HG03558 (cell line): Measurements from ENCODE around the gene MPC2.
"Not testable (repeated sequence)": the region's sequence is repeated elsewhere in the genome, so short reads cannot be mapped to it uniquely, and the experiment has no call there.

ENCODE experiments used
- ATAC-seq: cut with Tn5 transposase; IDR thresholded peaks from one replicate; pipeline ENCODE4 v1.9.1; 2021; ENCODE audit warnings: moderate number of reproducible peaks; ENCODE audit not compliant: unreplicated experiment; ENCODE audit errors: extremely low read depth

MPC2 gene

DNA sequence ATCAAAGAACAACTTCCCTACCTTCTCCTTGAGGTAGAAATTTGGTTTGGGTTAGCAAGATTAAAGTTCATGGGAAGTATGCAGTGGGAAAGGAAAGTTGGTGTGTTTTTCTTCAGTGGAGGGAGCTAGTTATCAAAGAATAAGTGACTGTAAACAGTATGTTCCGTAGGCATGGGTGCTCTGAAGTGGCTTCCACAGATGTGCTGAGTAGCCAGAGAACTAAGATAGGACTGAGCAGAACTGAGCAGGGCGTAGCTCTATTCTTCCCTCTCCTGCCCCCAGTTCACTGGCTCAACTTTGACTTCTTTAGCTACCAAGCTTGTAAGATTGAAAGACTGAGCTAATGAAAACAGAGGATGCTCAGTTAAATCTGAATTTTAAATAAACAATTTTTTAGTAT, 26.3 kb downstream of the MPC2 start:
- no peak for ATAC-seq

DNA sequence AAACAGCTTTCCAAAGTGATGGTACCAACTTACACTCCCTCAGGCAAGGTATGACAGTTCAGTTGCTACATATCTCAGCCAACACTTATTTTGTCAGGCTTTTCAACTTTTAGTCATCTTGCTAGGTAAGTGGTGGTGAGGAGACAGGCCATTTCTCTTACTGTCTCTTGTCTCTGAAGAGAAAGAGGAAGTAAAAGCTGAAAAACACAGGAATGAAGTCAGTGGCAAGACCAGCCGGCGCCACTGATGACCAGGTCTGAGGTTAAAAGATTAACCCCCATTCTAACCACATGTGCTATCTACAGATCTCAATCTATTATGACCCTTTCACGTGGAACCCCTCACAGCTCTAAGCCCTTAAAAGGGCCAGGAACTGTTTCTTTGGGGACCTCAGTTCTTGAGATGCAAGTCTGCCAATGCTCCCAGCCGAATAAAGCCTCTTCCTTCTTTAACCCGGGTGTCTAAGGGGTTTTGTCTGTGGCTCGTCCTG, 27.1 kb downstream of the MPC2 start:
- ATAC-seq: no peak

DNA sequence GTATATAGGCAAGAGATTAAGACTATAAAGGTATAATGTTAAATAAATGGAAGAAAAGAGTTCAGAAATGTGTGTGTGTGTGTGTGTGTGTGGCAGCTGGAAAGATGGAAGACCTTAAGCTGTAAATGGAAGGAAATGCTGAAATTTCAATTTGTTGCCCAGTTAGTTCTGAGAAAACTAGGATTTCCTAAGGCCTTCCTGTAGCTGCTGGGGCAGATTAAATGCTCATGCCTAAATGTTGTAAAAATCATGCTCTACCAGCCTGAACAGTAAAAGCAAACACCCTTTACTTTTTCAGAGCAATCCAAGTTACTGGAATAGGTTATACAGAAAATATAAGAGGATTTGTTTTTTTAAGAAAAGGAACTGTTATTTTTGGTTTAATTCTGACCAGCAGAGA, 31.2 kb downstream of the MPC2 start:
- no peak for ATAC-seq

DNA sequence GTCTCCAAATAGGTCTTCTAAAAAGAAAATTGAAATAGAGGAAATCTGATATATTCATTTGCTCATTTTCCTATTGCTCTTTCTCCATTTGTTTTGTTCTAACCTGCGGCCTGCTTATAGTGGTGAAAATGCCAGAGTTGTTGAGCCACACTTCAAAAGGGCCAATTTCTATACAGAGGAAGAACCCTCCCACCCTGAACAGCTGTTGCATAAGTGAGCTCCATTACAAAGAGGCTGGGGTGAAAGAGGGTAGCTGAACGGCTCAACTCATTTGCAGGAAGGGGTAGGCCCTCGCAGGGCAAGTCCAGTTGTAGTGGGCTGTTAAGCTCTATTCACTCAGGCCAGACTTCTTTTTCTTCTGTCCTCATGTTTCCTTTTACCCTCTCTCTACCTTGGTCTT, 31.7 kb downstream of the MPC2 start:
- ATAC-seq: no peak

DNA sequence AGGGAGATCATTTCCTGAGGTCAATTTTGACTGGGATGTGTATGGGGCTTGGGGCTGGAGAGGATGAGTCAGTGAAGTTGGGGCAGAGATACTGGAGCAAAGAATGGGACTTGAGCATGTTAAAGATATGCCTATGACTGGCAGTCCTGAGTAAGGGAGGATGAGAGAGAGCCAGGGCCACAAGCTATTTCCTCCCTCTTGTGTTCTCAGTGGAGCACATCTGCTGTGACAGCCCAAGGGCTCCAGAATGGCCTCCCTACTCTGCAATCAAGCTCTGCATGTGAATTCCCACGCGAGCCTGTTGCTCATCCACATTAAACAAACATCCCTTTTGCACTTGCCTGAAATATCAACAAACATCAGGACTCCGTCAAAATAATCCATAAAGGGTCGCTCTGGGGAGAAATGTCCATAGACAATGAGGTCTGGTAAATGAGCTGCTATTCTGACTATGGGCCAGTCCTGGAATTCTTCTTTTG, 32.2 kb downstream of the MPC2 start:
- no peak for ATAC-seq

DNA sequence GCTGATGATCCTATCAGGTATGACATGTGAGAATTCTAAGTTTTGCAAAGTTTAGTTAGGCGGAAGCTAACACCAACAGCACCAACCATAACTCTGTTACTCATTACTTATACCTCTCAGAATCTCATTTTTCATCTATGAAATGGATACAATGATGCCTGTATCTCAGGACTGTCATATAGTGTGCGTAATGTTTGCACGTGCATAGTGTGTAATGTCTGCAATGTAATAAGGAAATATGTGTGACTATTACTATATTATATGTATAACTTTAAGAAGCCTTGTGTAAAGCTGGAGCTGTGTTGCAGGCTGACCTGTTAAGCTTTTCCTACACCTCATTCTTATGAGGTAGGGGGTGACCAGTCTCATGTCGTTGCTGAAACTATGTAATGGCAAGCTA, 36.0 kb downstream of the MPC2 start:
- no peak for ATAC-seq

DNA sequence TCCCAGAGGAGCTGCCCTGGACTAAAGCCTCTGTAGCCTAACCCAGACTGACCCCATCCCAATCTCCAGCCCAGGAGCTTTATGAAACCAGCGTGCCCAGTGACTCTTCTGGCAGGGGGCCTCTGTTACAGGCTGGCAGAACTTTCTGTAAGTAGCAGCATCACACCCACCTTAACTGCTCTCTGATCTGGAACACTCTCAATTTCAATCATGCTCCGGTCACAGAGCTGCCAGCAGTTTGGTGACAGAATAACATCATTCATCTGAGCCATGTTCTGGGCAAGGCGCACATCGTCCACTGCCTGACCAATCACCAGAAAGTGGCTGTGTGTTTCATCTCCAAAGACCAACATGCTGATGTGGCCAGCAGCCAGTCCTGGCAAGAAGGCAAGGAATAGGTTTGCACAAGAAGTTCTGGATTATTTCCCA, 37.6 kb downstream of the MPC2 start:
- ATAC-seq: no peak

DNA sequence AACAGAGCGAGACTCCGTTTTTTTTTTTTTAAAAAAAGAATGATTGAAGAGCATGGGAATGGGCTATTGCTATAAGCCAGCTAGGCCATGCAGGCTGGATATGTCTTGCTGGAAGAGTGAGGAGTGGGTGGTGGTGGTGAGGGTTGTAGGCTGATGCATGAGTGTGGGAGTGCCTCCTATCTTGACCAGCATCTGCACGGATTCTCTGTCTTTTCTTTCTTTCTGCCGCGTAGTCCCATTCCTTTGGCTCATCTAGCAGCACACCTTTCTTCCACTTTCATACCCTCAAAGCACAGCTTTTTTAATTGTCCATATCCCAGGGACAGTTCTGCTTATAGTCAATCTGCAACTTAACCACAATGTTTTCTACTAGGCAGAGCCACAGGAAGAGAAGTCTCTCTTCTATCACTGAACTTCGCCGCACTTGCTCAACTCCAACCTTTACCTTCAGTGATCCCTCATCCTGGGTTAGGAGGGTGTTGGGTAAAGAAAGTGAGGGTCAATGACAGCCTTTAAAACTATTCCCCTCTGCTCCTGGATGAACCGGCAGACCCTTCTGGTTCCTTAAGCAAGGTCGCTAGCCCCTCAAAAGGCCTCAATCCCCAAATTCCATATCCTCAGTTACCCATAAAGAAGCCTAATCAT, 38.2 kb downstream of the MPC2 start:
- no peak for ATAC-seq

DNA sequence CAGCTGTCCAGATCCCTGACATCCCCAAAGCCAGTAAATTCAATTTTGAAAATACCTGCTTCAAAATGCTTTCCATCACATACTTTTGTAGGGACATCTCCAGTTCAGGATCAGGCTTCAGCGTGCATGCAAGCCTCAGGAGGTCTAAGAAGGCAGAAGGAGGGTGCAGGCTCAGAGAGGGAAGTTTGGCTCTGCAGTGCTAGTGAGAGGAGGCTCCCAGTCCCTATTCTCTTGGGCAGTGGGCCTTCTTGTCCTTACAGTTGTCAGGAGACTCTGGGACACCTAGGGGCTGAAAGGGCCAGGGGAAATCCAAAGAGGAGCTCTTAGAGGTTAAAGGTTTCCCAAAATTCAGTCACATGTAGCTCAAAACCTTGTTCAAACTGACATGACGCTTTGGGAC, 43.1 kb downstream of the MPC2 start:
- no peak for ATAC-seq

DNA sequence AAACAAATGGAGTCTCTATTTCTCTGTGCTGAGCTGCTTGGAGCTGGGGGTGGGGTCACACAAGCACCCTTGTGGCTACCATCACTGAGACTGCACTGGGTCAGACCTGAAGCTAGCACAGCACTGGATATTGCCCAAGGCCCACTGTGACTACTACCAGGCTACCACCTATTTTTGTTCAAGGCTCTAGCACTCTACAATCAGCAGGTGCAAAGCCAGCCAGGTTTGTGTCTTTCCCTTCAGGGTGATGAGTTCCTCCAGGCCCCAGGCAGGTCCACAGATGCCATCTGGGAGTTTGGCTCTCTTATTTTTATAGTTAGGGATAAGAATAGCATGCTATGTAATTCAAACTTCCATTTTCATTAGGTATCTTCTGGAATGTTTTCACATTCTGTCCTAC, 46.5 kb downstream of the MPC2 start:
- no peak for ATAC-seq

DNA sequence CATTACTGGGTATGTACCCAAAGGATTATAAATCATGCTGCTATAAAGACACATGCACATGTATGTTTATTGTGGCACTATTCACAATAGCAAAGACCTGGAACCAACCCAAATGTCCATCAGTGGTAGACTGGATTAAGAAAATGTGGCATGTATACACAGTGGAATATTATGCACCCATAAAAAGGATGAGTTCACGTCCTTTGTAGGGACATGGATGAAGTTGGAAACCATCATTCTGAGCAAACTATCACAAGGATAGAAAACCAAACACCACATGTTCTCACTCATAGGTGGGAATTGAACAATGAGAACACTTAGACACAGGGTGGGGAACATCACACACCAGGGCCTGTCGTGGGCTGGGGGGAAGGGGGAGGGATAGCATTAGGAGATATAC, 49.7 kb downstream of the MPC2 start:
- ATAC-seq: not testable (repeated sequence)

DNA sequence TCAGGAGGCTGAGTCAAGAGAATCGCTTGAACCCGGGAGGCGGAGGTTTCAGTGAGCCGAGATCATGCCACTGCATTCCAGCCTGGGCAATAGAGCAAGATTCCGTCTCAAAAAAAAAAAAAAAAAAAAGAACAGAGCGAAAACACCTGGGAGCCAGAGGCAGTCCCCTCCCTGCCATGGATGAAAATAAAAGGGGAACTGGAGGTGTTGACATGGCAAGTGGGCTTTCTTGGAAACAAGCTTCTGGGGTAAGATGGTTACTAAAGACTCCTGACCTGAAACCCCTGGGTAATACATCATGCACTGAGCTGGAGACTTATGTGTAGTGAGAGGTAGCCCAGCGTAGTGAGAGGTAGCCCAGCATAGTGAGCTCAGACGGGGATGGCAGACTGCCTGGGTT, 54.5 kb downstream of the MPC2 start:
- ATAC-seq: no peak

DNA sequence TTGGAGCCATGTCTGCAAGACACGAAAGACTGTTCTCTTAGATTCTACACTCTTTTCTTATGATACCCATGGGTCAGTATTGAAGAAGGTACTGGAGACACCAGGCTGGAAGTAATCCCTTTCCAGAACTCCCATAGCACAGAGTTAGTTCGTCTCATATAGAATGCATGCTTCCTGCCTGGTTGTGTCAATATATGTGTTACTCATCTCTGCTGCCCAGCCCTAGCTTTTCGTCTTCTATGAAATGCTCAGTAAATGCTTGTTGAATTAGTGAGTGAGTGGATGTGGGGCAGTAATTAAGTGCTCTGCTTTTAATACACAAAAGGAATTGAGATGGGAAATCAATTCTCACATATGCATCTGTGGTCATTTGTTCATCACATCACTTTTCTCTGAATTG, 55.1 kb downstream of the MPC2 start:
- ATAC-seq: no peak

DNA sequence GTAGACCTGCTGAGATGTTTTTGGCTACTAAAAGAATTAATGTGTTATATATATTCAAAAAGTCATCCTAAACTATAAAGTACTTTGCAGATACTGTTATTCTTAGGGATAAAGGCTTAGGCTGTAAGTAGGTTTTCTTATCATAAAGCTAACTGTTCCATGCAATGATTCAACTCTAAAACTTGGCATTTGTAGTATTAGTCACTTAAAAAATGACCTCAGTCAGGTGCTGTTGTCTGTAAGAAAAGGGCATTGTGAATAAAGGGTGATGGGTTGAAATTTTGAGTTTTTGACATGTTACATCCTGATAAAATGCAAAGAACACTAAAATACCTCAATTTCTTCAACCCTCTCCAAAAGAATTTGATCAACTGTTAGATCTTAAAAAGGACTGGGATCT, 55.8 kb downstream of the MPC2 start:
- no peak for ATAC-seq

DNA sequence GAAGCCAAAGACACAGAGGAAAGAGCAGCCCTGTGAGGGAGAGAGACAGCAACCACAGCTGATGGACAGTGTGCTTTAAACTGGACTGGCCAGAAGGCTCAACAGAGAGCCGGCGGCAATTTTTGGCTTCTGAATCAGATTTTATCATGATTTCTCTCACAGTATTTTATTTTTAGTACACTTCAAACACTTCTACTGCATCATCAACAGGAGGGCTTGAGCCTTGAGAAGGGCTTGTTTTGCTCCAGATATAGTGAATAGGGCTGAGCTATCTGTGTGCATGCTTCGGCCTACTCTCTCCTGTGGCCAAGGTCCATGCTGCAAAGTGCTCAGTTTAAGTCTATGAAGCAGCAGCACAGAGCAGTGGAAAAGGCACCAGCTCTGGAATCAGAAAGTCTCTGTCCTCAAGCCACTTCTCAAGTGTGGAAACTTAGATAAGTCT, 56.3 kb downstream of the MPC2 start:
- ATAC-seq: no peak

DNA sequence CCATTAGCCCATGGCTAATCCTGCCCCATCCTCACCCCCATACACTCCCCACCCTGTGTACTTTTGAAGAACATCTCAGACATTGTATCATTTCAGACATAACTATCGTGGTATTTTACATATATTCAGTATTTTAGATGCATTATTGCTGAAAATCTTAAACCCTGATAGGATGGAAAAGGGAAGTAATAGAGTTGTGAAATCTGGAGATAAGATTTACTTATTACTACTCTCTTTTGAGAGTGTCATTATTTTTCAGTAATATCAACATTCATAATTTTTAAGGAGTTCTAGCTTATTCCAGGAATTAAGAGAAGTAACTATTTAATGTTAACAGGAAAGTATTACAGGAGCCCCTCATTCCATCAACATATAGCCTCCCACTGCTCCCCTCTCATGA, 57.4 kb downstream of the MPC2 start:
- no peak for ATAC-seq

DNA sequence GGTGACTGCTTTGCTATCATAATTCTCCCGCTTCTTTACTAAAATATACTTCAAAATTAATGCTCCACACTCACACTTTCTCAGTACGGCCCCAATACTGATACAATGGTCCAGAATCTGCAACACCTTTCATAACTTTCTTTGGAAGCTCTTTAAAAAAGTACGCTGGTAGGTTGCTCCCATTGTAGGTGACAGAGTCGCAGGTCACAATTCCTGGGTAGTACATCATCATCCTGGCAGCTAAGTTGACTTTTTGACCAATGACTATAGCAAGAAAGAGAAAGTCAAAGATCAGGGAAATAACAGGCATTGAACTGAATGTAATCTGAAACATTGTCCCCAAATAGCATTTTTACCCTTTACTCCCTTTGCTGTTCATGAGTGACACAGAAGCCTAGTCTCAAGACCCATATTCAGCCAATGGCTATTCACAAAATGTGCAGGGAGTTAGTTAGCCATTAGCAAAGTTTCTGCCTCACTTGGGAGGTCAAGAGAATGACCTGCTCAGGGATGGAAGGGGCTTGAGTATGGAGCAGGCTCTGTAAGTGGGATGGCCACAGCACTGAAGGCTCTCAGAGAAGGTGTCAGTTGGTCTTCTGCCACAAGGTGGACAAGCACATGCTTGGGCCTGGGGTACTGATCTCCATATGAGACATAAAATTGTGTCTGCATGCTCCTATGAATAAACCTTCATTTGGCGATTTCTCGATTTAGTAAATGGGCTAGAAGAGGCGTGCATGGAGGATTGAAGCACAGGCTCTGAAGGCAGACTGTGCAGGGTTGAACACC, 58.3 kb downstream of the MPC2 start:
- ATAC-seq: no peak

DNA sequence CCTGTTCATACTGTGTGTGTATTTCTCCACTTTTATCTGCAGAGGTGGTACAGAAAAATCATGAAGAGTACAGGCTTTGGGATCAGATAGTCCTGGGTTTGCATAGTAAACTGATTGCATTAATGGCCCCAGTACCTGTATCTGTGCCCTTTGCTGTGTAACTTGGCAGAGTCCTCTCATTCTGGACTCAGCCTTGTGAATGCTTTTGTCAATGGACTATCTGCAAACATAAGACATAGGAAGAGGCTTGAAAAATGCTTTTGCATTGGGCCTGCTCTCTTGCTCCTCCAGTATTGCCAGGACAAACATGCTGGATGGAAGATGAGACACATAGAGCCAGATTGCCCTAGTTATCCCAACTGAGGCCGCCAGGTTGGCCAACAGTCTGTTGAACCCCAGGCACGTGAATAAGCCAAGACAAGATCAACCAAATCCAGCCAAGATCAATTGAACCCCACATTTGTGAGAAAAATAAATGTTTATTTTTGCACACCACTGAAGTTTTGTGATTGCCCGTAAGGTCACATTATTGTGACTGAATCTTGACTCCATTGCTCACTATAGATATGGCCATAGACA, 60.2 kb downstream of the MPC2 start:
- ATAC-seq: no peak

DNA sequence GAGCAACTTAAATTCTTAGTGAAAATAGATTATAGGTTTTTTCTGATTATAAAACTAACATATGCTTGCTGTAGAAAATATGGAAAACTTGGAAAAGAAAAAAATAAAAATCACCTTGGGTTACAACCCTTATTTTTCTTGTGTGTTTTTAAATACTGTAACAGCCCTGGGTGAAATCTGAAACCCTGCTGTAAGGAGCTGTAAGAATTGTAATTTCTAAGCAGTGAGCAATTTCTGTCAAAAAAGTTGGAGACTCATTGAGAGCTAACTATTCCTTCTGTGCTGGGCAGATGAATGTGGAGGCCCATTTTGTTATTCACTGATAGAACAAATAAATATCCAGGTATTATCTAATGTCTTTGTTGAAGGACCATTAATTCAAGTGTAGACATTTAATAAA, 65.5 kb downstream of the MPC2 start:
- no peak for ATAC-seq

DNA sequence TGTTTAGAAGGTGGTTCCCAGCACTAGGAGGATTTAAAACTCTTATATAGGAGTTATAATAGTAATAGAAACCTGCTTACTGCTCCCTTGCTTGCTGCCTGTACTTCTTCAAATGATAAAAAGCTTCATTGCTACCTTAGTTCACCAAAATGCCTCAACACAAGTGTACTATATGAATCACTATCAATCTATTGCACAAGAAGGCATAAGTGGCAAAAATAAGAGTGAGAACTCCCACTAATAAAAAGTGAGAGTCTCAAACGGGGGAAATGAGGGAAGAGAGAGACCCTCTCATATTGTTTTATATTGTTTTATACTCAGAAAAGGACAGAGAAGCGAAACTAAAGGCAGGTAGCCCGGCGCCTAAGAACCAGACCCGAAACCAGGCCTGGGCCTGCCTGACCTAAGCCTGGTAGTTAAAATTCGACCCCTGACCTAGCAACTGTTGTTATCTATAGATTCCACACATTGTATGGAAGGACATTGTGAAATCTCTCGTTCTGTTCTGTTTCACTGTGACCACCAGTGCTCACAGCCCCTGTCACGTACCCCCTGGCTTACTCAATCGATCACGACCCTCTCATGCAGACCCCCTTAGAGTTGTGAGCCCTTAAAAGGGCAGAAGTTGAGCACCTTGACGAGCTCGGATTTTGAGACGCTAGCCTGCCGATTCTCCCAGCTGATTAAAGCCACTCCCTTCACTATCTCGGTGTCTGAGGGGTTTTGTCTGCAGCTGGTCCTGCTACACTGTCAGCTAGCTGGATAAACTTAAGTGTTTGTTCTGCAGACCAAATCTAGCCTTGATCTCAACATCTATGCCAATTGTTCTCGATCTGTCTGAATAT, 67.5 kb downstream of the MPC2 start:
- ATAC-seq: not testable (repeated sequence)
